Trophoblast cell (in vitro differentiated cells and primary cell): ENCODE results near the gene PANK4.
"Not testable (repeated sequence)": the region's sequence is repeated elsewhere in the genome, so short reads cannot be mapped to it uniquely, and the experiment has no call there.

ENCODE experiments used
- DNase-seq, 2 donors: peaks; one replicate each; pipeline ENCODE4 v3.0.0-alpha.2; 2016
- H2AFZ ChIP-seq: 2 replicates; pipeline ENCODE4 v1.6.1; 2013; ENCODE audit warnings: low read length, moderate library complexity, mild to moderate bottlenecking; ENCODE audit not compliant: insufficient read depth, poor library complexity
- H2AK5ac ChIP-seq: 2 replicates; pipeline ENCODE4 v1.6.1; 2013; ENCODE audit warnings: mild to moderate bottlenecking, low read length
- H2BK120ac ChIP-seq: 2 replicates; pipeline ENCODE4 v1.6.1; 2013; ENCODE audit warnings: low read length, mild to moderate bottlenecking, moderate library complexity; ENCODE audit not compliant: insufficient read depth, poor library complexity
- H2BK12ac ChIP-seq: 2 replicates; pipeline ENCODE4 v1.6.1; 2013; ENCODE audit warnings: mild to moderate bottlenecking, low read length, moderate library complexity
- H2BK5ac ChIP-seq: 2 replicates; pipeline ENCODE4 v1.6.1; 2013; ENCODE audit warnings: low read length, low read depth, moderate library complexity, mild to moderate bottlenecking; ENCODE audit not compliant: poor library complexity
- H3K14ac ChIP-seq: 2 replicates; pipeline ENCODE4 v1.6.1; 2013; ENCODE audit warnings: mild to moderate bottlenecking, low read length
- H3K18ac ChIP-seq: 2 replicates; pipeline ENCODE4 v1.6.1; 2013; ENCODE audit warnings: mild to moderate bottlenecking, low read length
- H3K23ac ChIP-seq: 2 replicates; pipeline ENCODE4 v1.6.1; 2013; ENCODE audit warnings: low read length
- H3K27ac ChIP-seq: 2 replicates; pipeline ENCODE4 v1.5.1; 2013; ENCODE audit warnings: low read depth, mild to moderate bottlenecking, inconsistent platforms, low read length, moderate library complexity
- H3K27me3 ChIP-seq: 2 replicates; pipeline ENCODE4 v1.6.1; 2013; ENCODE audit warnings: inconsistent platforms, mild to moderate bottlenecking, low read length, moderate library complexity; ENCODE audit not compliant: insufficient read depth
- H3K36me3 ChIP-seq, 2 experiments: 1 replicate in 1 of 2; 2 replicates in 1 of 2; pipeline ENCODE4 v1.6.1; 2013; ENCODE audit warnings: low read length in 2 of 2, mild to moderate bottlenecking in 2 of 2, moderate library complexity in 1 of 2; ENCODE audit not compliant: insufficient read depth in 2 of 2, control insufficient read depth in 1 of 2
- H3K4ac ChIP-seq: 2 replicates; pipeline ENCODE4 v1.6.1; 2013; ENCODE audit warnings: low read depth, mild to moderate bottlenecking, low read length, moderate library complexity
- H3K4me1 ChIP-seq, 2 experiments: 1 replicate in 1 of 2; 2 replicates in 1 of 2; pipeline ENCODE4 v1.6.1; 2013; ENCODE audit warnings: low read length in 2 of 2, mild to moderate bottlenecking in 2 of 2, moderate library complexity in 1 of 2; ENCODE audit not compliant: insufficient read depth in 2 of 2, control insufficient read depth in 1 of 2
- H3K4me2 ChIP-seq: 2 replicates; pipeline ENCODE4 v1.6.1; 2013; ENCODE audit warnings: inconsistent platforms, mild to moderate bottlenecking, low read length, moderate library complexity
- H3K4me3 ChIP-seq: 2 replicates; pipeline ENCODE4 v1.5.1; 2013; ENCODE audit warnings: mild to moderate bottlenecking, low read depth, low read length, inconsistent platforms
- H3K79me1 ChIP-seq: one replicate; pipeline ENCODE4 v1.6.1; 2013; ENCODE audit warnings: low read length
- H3K79me2 ChIP-seq: 2 replicates; pipeline ENCODE4 v1.6.1; 2013; ENCODE audit warnings: low read length, mild to moderate bottlenecking; ENCODE audit not compliant: control insufficient read depth, insufficient read depth, poor library complexity
- H3K9ac ChIP-seq: 2 replicates; pipeline ENCODE4 v1.6.1; 2013; ENCODE audit warnings: mild to moderate bottlenecking, low read length
- H3K9me3 ChIP-seq: 2 replicates; pipeline ENCODE4 v1.6.1; 2013; ENCODE audit warnings: low read depth, mild to moderate bottlenecking, control low read depth, inconsistent platforms, low read length; ENCODE audit not compliant: insufficient read depth
- H4K12ac ChIP-seq: 2 replicates; pipeline ENCODE4 v1.6.1; 2013; ENCODE audit warnings: low read depth, mild to moderate bottlenecking, low read length, moderate library complexity
- H4K8ac ChIP-seq: 2 replicates; pipeline ENCODE4 v1.6.1; 2013; ENCODE audit warnings: low read depth, mild to moderate bottlenecking, low read length, moderate library complexity
- H4K91ac ChIP-seq: one replicate; pipeline ENCODE4 v1.6.1; 2013; ENCODE audit warnings: low read depth, mild to moderate bottlenecking, low read length, moderate library complexity
- WGBS: extraction: QIAGEN DNeasy Blood & Tissue Kit; methylation state at CpG from one replicate; pipeline ENCODE4 v1.1.7; 2013; ENCODE audit warnings: missing lambda C conversion rate; ENCODE audit not compliant: insufficient read length, insufficient coverage; ENCODE audit errors: extremely low coverage; 5-methylcytosine and 5-hydroxymethylcytosine counted together

The PANK4 gene

DNA sequence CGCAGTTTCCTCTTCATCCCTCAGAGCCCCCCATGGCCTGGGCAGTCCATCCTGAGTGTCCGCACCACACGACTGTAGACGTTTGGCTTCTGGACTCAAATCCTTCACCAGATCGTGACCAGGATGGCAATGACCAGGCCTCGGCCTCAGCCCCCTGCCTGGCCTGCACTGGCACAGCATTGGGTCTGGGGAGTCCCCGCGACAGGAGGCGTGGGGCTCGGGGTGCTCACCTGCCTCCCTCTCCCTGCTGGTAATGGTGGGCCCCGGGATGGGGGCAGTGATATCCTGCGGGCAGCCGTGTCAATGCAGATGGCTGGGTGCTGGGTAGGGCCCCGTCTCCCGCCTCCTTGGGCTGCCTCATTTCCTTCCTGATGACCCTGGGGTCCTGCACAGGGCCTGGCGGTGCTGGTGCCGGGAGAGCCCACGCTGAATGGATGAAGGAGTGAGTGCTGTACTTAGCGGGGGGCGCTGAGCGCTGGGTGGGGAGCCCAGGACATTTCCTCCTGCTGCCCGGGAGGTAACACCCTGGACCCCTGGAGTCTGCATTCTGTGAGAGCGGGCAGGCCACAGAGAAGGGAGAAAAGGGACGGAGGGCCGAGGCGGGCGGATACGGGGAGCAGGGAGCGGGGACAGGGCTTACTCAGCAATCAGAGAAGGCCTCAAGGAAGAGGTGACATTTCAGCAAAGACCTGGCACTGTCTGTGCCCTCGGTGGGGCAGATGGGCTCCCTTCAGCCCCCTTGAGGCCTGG is 27.6 kb upstream of the PANK4 start:
- no peaks in the 10 kb centered on the region for H3K4me1 ChIP-seq

GRCh38 chr1:2553076-2553475 is 26.7 kb upstream of the PANK4 start:
- H3K79me2 ChIP-seq, H2BK12ac ChIP-seq: not testable (repeated sequence)

More for the DNA sequence above, 27.6 kb upstream of the PANK4 start:
- Histone ChIP-seq H3K9ac (no peak overlapping the region), H3K23ac (no peak overlapping the region), H4K12ac (no peak overlapping the region), H2BK120ac (no peak overlapping the region), H3K4ac (no peak overlapping the region), H3K27me3 (no peaks in the 10 kb centered on the region), H3K4me3 (no peak overlapping the region), H2AFZ (no peak overlapping the region), H2BK5ac (no peak overlapping the region), H4K8ac (no peak overlapping the region), H3K18ac (no peak overlapping the region), H3K79me2 (no peaks in the 10 kb centered on the region), H3K36me3 (no peaks in the 10 kb centered on the region), H3K14ac (no peak overlapping the region), H4K91ac (no peak overlapping the region), H3K79me1 (no peaks in the 10 kb centered on the region), H3K27ac (no peak overlapping the region), H3K4me2 (no peak overlapping the region), H2AK5ac (no peak overlapping the region), H3K9me3 (no peaks in the 10 kb centered on the region), H2BK12ac (no peak overlapping the region)
- no peak for DNase-seq
- no CpG with 5 or more reads among the region's 30 CpGs for WGBS

GRCh38 chr1:2552189-2552588 is 25.8 kb upstream of the PANK4 start:
- Histone ChIP-seq H3K4me1 (peaks cover 2 to 6% of the 10 kb centered on the region in 2 experiments), H3K79me2 (no peaks in the 10 kb centered on the region), H3K79me1 (no peaks in the 10 kb centered on the region), H3K18ac (no peak overlapping the region), H3K27ac (no peak overlapping the region), H4K8ac (no peak overlapping the region), H3K9me3 (no peaks in the 10 kb centered on the region), H3K4me3 (no peak overlapping the region), H3K4me2 (no peak overlapping the region), H3K9ac (no peak overlapping the region), H3K4ac (no peak overlapping the region), H3K36me3 (no peaks in the 10 kb centered on the region), H4K91ac (no peak overlapping the region), H2BK5ac (no peak overlapping the region), H2AFZ (no peak overlapping the region), H4K12ac (no peak overlapping the region), H2AK5ac (no peak overlapping the region), H2BK120ac (no peak overlapping the region), H3K27me3 (no peaks in the 10 kb centered on the region), H3K23ac (no peak overlapping the region), H3K14ac (no peak overlapping the region), H2BK12ac (no peak overlapping the region)
- DNase-seq, result no peak
- WGBS, result no CpG with 5 or more reads among the region's 26 CpGs

More at GRCh38 chr1:2553076-2553475, 26.7 kb upstream of the PANK4 start:
- DNase-seq, H3K36me3 ChIP-seq, H4K12ac ChIP-seq, H4K8ac ChIP-seq, H3K27me3 ChIP-seq, H2AK5ac ChIP-seq, H3K14ac ChIP-seq, H3K4me3 ChIP-seq, H3K27ac ChIP-seq, H3K4me1 ChIP-seq, H4K91ac ChIP-seq, H3K23ac ChIP-seq, H3K9ac ChIP-seq, H3K18ac ChIP-seq, H2BK120ac ChIP-seq, H3K4ac ChIP-seq, H3K79me1 ChIP-seq, H2BK5ac ChIP-seq, H2AFZ ChIP-seq, H3K9me3 ChIP-seq, H3K4me2 ChIP-seq: not testable (repeated sequence)
- WGBS, result no CpG with 5 or more reads among the region's 9 CpGs

DNA sequence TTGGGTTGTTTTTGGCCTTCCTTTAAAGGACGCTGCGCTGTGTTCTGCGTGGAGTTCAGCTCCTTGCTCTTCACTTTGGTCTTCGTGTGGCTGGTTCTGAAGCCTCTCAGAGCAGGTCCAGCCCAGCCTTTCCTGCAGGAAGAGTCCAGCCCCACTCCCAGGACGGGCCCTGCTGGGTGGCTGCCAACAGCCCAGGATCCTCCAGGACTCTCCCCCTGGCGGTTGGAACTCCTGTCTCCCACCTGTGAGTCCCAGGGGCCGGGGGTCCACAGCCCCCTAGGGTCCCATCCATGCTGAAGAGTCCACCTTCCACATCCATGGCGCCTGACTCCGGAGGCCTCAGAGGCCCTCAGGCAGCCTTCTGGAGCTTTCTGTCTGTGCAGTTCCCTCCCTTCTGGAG is 25.1 kb upstream of the PANK4 start:
- H3K4me2 ChIP-seq, H3K27me3 ChIP-seq, H2BK120ac ChIP-seq, H3K18ac ChIP-seq, H3K14ac ChIP-seq, H2BK5ac ChIP-seq, H3K4ac ChIP-seq, H2BK12ac ChIP-seq, H3K79me2 ChIP-seq, H4K91ac ChIP-seq, H4K8ac ChIP-seq, H3K23ac ChIP-seq, H3K4me3 ChIP-seq, H3K36me3 ChIP-seq, H2AFZ ChIP-seq, H3K9ac ChIP-seq, H3K79me1 ChIP-seq, DNase-seq, H3K9me3 ChIP-seq, H4K12ac ChIP-seq, H3K27ac ChIP-seq, H2AK5ac ChIP-seq: not testable (repeated sequence)
- no CpG with 5 or more reads among the region's 9 CpGs for WGBS
- H3K4me1 ChIP-seq, result peaks cover 8 to 12% of the 10 kb centered on the region in 2 experiments
